HFF-Myc (cell line): Measurements from ENCODE around the gene CDC42BPG.

Experiments used
- DNase-seq: peaks from one replicate; pipeline ENCODE4 v3.0.0-alpha.2; 2011; ENCODE audit warnings: low read depth; ENCODE audit errors: extremely low read depth
- H3K4me3 ChIP-seq: replicated peaks from 2 replicates; pipeline ENCODE4 v1.5.1; 2011; ENCODE audit warnings: low read depth, mild to moderate bottlenecking, control low read depth, low read length
- TF ChIP-seq, protein P1 (sequence below): IDR thresholded peaks from 2 replicates; pipeline ENCODE4 v1.5.1; 2012; ENCODE audit warnings: mild to moderate bottlenecking, low read depth, low read length, control low read depth; ENCODE audit errors: missing control alignments

Gene CDC42BPG

DNA sequence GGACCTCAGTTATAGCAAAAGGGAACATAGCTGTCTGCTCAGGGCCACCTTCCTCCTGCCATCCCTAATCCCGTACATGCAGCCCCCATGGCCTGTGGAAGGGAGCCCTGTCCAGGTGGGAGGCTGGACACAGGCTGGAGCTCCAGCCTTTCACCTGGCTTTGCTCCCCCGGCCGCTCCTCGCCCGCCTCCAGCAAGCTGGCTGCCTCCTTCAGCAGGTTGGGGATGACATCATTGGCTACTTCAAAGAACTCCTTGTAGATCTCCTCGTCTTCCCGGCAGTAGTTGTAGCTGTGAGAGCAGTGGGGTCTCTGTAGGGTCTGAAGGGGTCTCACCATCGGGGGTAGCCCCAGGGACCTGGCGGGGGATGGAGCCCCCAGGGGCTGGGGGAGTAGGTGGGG lies 39.0 kb downstream of the CDC42BPG start:
- no peak overlapping the region for H3K4me3 ChIP-seq
- no peak for DNase-seq
- TF ChIP-seq, protein P1, sequence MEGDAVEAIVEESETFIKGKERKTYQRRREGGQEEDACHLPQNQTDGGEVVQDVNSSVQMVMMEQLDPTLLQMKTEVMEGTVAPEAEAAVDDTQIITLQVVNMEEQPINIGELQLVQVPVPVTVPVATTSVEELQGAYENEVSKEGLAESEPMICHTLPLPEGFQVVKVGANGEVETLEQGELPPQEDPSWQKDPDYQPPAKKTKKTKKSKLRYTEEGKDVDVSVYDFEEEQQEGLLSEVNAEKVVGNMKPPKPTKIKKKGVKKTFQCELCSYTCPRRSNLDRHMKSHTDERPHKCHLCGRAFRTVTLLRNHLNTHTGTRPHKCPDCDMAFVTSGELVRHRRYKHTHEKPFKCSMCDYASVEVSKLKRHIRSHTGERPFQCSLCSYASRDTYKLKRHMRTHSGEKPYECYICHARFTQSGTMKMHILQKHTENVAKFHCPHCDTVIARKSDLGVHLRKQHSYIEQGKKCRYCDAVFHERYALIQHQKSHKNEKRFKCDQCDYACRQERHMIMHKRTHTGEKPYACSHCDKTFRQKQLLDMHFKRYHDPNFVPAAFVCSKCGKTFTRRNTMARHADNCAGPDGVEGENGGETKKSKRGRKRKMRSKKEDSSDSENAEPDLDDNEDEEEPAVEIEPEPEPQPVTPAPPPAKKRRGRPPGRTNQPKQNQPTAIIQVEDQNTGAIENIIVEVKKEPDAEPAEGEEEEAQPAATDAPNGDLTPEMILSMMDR = no peak

DNA sequence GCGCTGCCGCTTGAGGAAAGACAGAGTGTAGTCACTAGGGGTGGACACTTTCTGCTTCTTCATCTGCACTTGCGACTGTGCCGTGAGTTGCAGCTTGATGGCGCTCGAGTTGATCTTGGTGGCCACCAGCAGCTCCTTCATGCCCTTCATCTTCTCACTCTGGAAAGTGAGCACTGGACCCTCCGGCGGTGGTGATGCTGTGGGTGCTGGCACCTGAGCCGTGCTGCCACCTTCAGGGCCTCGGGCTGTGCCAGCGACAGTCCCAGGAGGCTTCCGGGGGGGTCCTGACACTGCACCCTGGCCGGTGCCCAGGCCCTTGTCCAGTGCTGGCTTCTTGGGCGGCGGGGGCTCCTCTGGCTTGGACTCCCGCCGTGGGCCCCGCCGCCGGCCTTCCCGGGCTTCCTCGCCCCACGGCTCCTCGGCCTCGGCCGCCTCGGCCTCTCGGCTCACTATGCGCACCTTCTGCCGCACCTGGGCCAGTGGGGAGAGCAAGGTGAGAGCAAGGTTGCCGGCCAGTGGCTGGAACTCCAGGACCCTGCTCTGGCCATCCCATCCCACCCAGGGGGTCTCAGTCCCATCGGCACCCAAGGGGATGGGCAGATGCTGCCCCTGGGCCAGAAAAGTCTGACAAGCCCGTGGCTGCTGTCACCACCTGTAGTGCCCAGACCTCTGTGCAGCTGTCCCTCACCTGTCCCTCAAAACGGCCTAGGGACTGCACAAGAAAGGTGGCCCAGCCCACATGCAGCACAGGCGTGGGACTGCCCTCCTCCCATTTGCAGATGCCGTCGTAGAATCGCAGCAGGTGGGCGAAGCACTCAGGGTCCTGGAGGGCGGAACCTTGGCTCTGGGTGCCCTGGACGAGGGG lies 39.9 kb downstream of the CDC42BPG start:
- no peak overlapping the region; the same call in 1 of the 2 replicates for H3K4me3 ChIP-seq
- DNase-seq = no peak
- TF ChIP-seq, protein P1 = no peak

DNA sequence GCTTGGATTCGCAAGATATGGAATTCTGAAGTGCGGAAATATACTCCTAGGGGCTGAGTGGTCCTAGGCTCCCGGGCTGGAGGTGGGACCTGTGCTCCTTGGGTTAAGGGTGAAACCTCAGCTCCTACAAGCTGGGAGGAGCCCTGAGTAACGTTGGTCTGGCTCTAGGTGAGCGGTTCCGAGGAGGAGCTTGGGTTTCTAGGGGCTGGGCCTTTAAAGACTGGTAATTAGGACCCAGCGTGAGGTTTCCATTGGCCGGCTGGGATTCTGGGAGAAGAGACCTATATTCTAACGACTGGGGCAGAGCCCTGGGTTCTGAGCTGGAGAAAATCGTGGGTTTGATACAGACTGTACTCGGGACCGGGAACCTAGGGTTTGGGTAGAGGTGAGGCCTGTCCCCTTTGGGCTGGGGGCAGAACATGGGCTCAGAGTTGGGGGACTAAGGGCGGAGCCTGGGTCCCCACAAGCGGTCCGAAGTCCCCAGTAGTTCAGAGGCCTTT lies 40.6 kb downstream of the CDC42BPG start:
- peak overlapping the region; percentile 57 for H3K4me3 ChIP-seq
- no peak for DNase-seq
- TF ChIP-seq, protein P1 = no peak

DNA sequence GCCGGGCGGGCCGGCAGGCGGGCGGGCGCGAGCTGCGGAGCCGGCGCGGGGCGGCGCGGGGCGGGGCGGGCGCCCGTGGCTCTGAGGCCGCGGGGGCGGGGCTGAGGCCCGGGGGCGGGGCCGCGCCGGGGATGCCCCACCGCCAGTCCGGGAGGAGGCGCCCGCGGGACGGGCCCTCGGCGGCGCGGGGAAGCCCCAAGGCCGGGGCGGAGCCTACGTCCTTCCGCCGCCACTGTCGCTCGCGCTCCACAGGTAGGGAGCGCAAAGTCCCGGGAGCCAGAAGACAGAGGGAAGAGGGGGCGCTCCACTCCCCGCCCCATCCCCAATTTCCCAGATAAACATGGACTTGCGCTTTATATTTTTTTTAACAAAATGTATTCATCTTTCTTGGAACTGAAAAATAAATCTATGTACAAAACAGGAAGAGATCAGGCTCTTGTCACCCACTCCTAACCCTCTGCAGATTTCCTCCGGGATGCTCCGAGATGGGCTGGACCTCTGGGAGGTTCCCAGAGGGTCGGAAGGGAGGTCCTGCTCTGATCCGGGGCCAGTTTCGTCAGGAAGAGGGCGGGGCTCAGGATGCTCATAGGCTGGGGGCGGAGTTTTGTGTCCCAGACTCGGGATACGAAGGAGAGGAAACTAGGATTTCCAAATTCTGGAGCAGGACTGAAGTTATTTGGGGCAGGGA lies 41.2 kb downstream of the CDC42BPG start, which contains the start of gene MAP4K2:
Gene MAP4K2 (minus strand): TSS at position 57 of the 688 bp plus-strand sequence. CDS start 65 bp downstream, outside the sequence.
- peak within 1 kb of the TSS; percentile 57 for H3K4me3 ChIP-seq
- peak; percentile 44 for DNase-seq
- TF ChIP-seq, protein P1 = peak; percentile 29

DNA sequence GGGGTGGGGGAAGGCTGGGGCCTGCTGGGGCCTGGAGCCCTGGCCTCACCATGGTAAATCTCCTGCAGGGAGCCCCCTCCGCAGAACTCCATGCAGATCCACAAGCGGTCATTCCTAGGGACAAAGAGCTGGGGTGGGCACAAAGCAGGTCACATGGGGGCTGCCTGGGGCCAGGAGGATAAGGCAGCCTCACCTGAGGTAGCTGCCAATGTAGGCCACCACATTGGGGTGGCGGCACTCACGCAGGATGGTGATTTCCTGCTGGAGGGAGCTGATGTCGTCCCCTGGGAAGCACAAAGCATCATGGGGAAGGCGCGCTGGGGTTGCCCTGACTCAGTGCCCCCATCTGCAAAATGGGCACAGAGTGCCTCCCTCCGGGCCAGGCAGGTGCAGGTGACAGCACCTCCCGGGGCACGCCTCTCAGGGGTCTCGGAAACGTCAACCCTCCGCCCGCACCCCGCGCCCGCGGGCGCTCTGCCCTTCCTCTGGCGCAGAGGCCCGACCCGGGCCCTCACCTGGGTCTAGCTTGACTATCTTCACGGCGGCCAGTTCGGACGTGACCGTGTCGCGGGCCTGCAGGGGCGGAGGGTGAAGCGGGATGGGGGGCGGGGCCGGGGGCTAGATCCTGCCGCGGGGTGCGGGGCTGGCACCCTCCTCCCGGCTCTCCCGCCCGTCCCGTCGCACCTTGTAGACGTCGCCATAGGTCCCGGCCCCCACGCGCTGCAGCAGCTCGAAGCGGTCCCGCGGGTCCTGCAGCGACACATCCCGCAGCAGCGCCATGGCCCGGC lies 41.9 kb downstream of the CDC42BPG start:
- no peak for DNase-seq
- H3K4me3 ChIP-seq = peak overlapping the region; percentile 42
- TF ChIP-seq, protein P1 = no peak

DNA sequence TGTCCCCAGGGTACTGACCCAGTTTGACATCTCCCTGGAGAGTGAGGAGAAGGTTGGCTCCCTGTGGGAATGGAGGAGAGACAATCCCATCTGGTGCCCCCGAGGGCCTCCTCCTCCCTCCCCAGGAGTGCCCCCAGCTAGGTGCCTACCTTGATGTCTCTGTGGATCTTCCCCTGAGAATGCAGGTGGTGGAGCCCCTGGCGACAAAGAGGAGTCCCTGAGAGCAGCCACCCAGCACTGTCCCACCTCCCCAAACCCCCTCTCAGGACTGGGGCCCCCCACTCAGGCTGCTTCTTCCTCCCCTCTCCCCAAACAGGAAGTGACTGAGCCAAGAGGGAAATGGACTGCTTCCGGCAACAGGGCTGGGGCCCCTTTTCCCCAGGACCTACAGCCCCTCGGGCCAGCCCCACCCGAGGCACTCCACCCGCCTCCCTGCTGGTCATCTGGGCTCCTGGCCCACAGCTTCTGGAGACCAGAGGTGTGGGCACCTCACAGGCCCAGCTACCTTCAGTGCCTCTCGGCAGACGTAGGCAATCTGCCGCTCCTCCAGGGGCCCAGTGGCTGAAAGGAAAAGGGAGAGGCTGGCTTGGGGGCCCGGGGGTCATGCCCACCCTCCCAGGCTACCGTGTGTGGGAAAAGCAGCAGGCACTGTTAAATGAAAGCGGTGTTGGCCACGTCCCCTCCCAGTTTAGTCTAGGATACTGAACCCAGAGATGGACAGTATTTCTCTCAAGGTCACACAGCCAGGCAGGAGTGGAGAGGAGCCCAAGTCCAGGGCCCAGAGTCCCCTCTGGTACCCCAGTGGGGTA lies 42.7 kb downstream of the CDC42BPG start:
- peak overlapping the region; percentile 42 for H3K4me3 ChIP-seq
- no peak for DNase-seq
- TF ChIP-seq, protein P1 = no peak
